Osteocyte (in vitro differentiated cells): ENCODE measurements around the gene CBARP. TPM values are rescaled to one million over a fixed set of nuclear protein-coding genes. Genes with fewer than 3 reads are reported as not detected.

Source experiments
- DNase-seq: peaks from one replicate; pipeline ENCODE4 v3.0.0; 2021; ENCODE audit warnings: mixed read lengths; ENCODE audit not compliant: unreplicated experiment; ENCODE audit errors: extremely low spot score
- H3K27ac Mint-ChIP-seq: one replicate; pipeline ENCODE4 v1.8.0; 2021; ENCODE audit warnings: mild to moderate bottlenecking, mixed read lengths; ENCODE audit not compliant: unreplicated experiment
- H3K27me3 Mint-ChIP-seq: one replicate; pipeline ENCODE4 v1.8.0; 2021; ENCODE audit warnings: mixed read lengths; ENCODE audit not compliant: unreplicated experiment
- H3K36me3 Mint-ChIP-seq: one replicate; pipeline ENCODE4 v1.8.0; 2021; ENCODE audit warnings: mixed read lengths; ENCODE audit not compliant: unreplicated experiment
- H3K4me1 Mint-ChIP-seq: one replicate; pipeline ENCODE4 v1.8.0; 2021; ENCODE audit warnings: mixed read lengths; ENCODE audit not compliant: unreplicated experiment
- H3K4me3 Mint-ChIP-seq: one replicate; pipeline ENCODE4 v1.8.0; 2021; ENCODE audit warnings: mild to moderate bottlenecking, moderate library complexity, mixed read lengths; ENCODE audit not compliant: unreplicated experiment
- H3K9me3 Mint-ChIP-seq: one replicate; pipeline ENCODE4 v1.8.0; 2021; ENCODE audit warnings: mixed read lengths; ENCODE audit not compliant: unreplicated experiment
- total RNA-seq: library from RNA; stranded (reverse); gene quantifications from 2 replicates; pipeline ENCODE4 v1.2.1, GENCODE V29; 2021
- TF ChIP-seq, protein P1 (sequence below): fragments of 200-600 bp; sonication (generic); IDR thresholded peaks from 2 replicates; pipeline ENCODE4 v1.5.0; 2021; ENCODE audit warnings: antibody characterized with exemption, mild to moderate bottlenecking, moderate library complexity

CBARP gene
- total RNA-seq, 1 donor from 2014 or later, result 6.9 TPM

- Mint-ChIP-seq H3K27me3 (no peaks in the 10 kb centered on the region), H3K27ac (peak overlapping the region; percentile 66), H3K36me3 (peaks cover 36% of the 10 kb centered on the region), H3K9me3 (no peaks in the 10 kb centered on the region), H3K4me1 (peaks cover 49% of the 10 kb centered on the region), H3K4me3 (peak overlapping the region; percentile 55)
- TF ChIP-seq, protein P1, sequence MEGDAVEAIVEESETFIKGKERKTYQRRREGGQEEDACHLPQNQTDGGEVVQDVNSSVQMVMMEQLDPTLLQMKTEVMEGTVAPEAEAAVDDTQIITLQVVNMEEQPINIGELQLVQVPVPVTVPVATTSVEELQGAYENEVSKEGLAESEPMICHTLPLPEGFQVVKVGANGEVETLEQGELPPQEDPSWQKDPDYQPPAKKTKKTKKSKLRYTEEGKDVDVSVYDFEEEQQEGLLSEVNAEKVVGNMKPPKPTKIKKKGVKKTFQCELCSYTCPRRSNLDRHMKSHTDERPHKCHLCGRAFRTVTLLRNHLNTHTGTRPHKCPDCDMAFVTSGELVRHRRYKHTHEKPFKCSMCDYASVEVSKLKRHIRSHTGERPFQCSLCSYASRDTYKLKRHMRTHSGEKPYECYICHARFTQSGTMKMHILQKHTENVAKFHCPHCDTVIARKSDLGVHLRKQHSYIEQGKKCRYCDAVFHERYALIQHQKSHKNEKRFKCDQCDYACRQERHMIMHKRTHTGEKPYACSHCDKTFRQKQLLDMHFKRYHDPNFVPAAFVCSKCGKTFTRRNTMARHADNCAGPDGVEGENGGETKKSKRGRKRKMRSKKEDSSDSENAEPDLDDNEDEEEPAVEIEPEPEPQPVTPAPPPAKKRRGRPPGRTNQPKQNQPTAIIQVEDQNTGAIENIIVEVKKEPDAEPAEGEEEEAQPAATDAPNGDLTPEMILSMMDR, result no peak
- no peak for DNase-seq
These were observed 37.1 kb upstream of the CBARP start for GRCh38 chr19:1274852-1275259.

DNA sequence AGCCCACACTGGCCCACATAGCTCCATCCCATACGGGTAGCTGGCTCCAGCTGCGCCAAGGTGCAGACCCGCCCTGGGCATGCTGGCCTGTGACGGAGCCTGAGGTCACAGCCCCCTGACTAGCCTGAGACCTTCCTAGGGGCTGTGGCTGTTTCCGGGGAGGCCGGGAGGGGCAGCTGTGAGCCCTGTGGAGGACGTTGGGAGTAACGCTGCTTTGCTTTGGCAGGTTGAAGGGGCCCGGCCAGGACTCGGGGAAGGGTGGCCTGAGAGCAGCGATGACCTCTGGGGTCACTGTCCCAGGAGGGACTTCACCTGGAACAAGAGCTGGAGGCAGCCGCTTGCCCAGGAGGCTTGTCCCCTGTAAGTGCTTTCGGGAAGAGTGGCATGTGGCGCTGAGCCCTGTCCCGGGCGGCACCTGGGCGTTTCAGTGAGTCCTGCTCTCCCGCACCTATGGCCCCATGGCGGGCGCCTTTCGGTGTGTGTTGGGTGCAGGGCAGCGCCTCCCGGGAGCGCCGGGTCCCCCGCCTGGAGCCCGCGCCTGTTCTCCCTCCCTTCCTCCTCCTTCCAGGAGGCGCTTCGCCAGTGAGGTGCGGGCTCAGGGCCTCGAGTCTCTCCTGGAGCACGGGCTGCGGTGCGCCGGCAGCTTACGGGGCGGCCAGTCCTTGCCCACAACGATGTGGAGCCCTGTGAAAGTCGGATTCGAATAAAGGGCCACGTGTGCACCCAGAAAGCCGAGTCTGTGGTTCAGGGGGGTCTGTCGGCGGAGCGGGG, 36.5 kb upstream of the CBARP start:
- no peaks in the 10 kb centered on the region for H3K27me3 Mint-ChIP-seq
- H3K4me1 Mint-ChIP-seq, result peaks cover 48% of the 10 kb centered on the region
- no peak for DNase-seq
- H3K4me3 Mint-ChIP-seq, result peak overlapping the region; percentile 44
- H3K36me3 Mint-ChIP-seq, result peaks cover 32% of the 10 kb centered on the region
- peak overlapping the region; percentile 66 for H3K27ac Mint-ChIP-seq
- TF ChIP-seq, protein P1, result no peak
- no peaks in the 10 kb centered on the region for H3K9me3 Mint-ChIP-seq

DNA sequence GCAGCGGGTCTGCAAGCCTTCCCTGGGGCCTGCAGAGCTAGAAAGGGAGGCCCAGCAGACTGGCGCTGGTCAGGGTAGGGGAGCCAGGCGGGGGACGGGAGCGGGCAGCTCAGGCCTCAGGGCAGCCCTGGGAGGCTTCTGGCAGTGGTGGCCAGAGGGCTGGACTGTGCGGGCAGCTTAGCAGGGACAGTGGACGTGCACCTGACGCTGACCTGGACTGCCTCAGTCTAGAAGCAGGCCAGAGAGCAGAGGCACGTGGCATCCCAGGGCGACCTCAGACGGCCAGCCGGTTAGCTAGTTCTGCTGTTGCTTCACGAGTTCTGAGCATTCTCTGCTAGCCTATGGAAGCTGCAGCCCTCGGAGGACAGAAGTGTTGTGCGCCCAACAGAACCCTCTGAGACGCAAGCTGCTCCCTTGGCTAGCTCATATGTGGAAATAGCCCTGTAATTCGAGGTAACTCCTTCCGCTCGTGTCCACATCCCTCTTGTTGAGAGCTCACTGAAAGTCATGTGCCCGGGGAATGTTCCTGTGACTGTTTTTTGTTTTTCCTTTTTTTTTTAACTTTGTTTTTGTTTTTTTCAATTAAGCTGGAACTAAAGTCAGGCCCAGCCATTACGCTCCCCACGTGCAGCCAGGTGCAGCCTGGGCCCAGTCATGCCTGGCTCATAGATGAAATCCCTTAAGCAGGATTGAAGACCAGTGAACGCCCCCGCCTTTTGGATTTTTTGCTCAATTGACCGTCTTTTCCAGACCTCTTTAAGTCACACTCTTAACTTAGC, 35.6 kb upstream of the CBARP start:
- H3K27ac Mint-ChIP-seq, result peak overlapping the region; percentile 63

GRCh38 chr19:1272423-1273262, 34.8 kb upstream of the CBARP start:
- Mint-ChIP-seq H3K36me3 (peaks cover 32% of the 10 kb centered on the region), H3K4me1 (peaks cover 60% of the 10 kb centered on the region), H3K4me3 (no peak overlapping the region), H3K27me3 (no peaks in the 10 kb centered on the region), H3K9me3 (no peaks in the 10 kb centered on the region), H3K27ac (peak overlapping the region; percentile 63)
- DNase-seq, result no peak
- TF ChIP-seq, protein P1, result no peak

More for the DNA sequence above, 35.6 kb upstream of the CBARP start:
- Mint-ChIP-seq H3K4me3 (peak overlapping the region; percentile 48), H3K27me3 (no peaks in the 10 kb centered on the region), H3K36me3 (peaks cover 32% of the 10 kb centered on the region), H3K9me3 (no peaks in the 10 kb centered on the region), H3K4me1 (peaks cover 53% of the 10 kb centered on the region)
- DNase-seq, result no peak
- TF ChIP-seq, protein P1, result no peak
